HEK293 (cell line): Measurements from ENCODE around the gene GLT6D1.

Experiments
- CTCF ChIA-PET: fragments of 350-600 bp; formaldehyde crosslinking; extraction: SDS; loops from one replicate; lab custom pipeline; 2021; ENCODE audit warnings: antibody characterized with exemption; lab: Yijun Ruan, JAX
- POLR2A ChIA-PET: fragments of 300-600 bp; formaldehyde crosslinking; extraction: SDS; loops from one replicate; lab custom pipeline; 2020; ENCODE audit warnings: antibody characterized with exemption, inconsistent platforms; lab: Yijun Ruan, JAX
- H3K27ac ChIP-seq: fragments of 200-500 bp; sonication (Bioruptor generic); 2 replicates; pipeline ENCODE4 v1.5.1; 2014; ENCODE audit warnings: low read depth, low read length, control low read depth, inconsistent platforms; ENCODE audit errors: extremely low read depth
- H3K36me3 ChIP-seq, 2 experiments: fragments of 200-500 bp in 1 of 2; sonication (Bioruptor generic) in 1 of 2; 1 replicate in 1 of 2; 2 replicates in 1 of 2; pipeline ENCODE4 v1.5.1; 2014 to 2017; ENCODE audit warnings: inconsistent platforms in 2 of 2, low read length in 2 of 2; ENCODE audit not compliant: control insufficient read depth in 2 of 2, insufficient read depth in 1 of 2
- H3K4me1 ChIP-seq: fragments of 200-500 bp; sonication (Bioruptor generic); 2 replicates; pipeline ENCODE4 v1.5.1; 2014; ENCODE audit warnings: mild to moderate bottlenecking, low read length, inconsistent platforms; ENCODE audit not compliant: control insufficient read depth, insufficient read depth
- H3K4me3 ChIP-seq: 2 replicates; pipeline ENCODE4 v1.5.1; 2011; ENCODE audit warnings: low read depth, mild to moderate bottlenecking, control low read depth, low read length, moderate library complexity
- H3K9me3 ChIP-seq: fragments of 200-500 bp; sonication (Bioruptor generic); 2 replicates; pipeline ENCODE4 v1.5.1; 2014; ENCODE audit warnings: low read depth, low read length, inconsistent platforms; ENCODE audit not compliant: control insufficient read depth, insufficient read depth
- GFI1B ChIP-seq: fragments of 450-650 bp; formaldehyde crosslinking; IDR thresholded peaks from 2 replicates; pipeline ENCODE4 v1.5.1; 2016; ENCODE audit warnings: missing biosample characterization, missing genetic modification characterization
- GLI4 ChIP-seq: fragments of 450-650 bp; formaldehyde crosslinking; IDR thresholded peaks from 2 replicates; pipeline ENCODE4 v1.5.1; 2016; ENCODE audit warnings: missing biosample characterization, missing genetic modification characterization
- KLF8 ChIP-seq: fragments of 450-650 bp; formaldehyde crosslinking; IDR thresholded peaks from 2 replicates; pipeline ENCODE4 v1.5.1; 2016; ENCODE audit warnings: missing biosample characterization, missing genetic modification characterization
- SALL2 ChIP-seq: fragments of 450-650 bp; formaldehyde crosslinking; IDR thresholded peaks from 2 replicates; pipeline ENCODE4 v1.5.0; 2017; ENCODE audit warnings: missing biosample characterization, mild to moderate bottlenecking, missing genetic modification characterization, borderline replicate concordance
- TCF7L2 ChIP-seq: IDR thresholded peaks from 2 replicates; pipeline ENCODE4 v1.6.1; 2011; ENCODE audit warnings: low read depth, mild to moderate bottlenecking, inconsistent platforms, low read length, moderate library complexity, borderline replicate concordance
- YY1 ChIP-seq: fragments of 450-650 bp; formaldehyde crosslinking; IDR thresholded peaks from 2 replicates; pipeline ENCODE4 v1.5.1; 2018; ENCODE audit warnings: missing biosample characterization, missing genetic modification characterization
- ZBTB21 ChIP-seq: fragments of 450-650 bp; formaldehyde crosslinking; IDR thresholded peaks from 2 replicates; pipeline ENCODE4 v1.5.1; 2017; ENCODE audit warnings: missing biosample characterization, missing genetic modification characterization
- ZBTB48 ChIP-seq: fragments of 450-650 bp; formaldehyde crosslinking; IDR thresholded peaks from 2 replicates; pipeline ENCODE4 v1.5.1; 2016; ENCODE audit warnings: missing biosample characterization, missing genetic modification characterization
- ZBTB49 ChIP-seq: fragments of 450-650 bp; formaldehyde crosslinking; IDR thresholded peaks from 2 replicates; pipeline ENCODE4 v1.5.1; 2016; ENCODE audit warnings: missing biosample characterization, missing genetic modification characterization, low read depth
- ZFP69B ChIP-seq: fragments of 450-650 bp; formaldehyde crosslinking; IDR thresholded peaks from 2 replicates; pipeline ENCODE4 v1.5.1; 2016; ENCODE audit warnings: missing biosample characterization, missing genetic modification characterization
- ZNF146 ChIP-seq: fragments of 450-650 bp; formaldehyde crosslinking; IDR thresholded peaks from 2 replicates; pipeline ENCODE4 v1.5.1; 2016; ENCODE audit warnings: missing biosample characterization, missing genetic modification characterization
- ZNF2 ChIP-seq: fragments of 450-650 bp; formaldehyde crosslinking; IDR thresholded peaks from 2 replicates; pipeline ENCODE4 v1.5.1; 2016; ENCODE audit warnings: missing biosample characterization, missing genetic modification characterization
- ZNF324 ChIP-seq: fragments of 450-650 bp; formaldehyde crosslinking; IDR thresholded peaks from 2 replicates; pipeline ENCODE4 v1.5.1; 2016; ENCODE audit warnings: missing biosample characterization, missing genetic modification characterization
- ZNF555 ChIP-seq: fragments of 450-650 bp; formaldehyde crosslinking; conservative IDR thresholded peaks from 2 replicates; pipeline ENCODE4 v1.5.1; 2017; ENCODE audit warnings: missing biosample characterization, mild to moderate bottlenecking, missing genetic modification characterization, inconsistent platforms
- ZNF654 ChIP-seq: fragments of 450-650 bp; formaldehyde crosslinking; IDR thresholded peaks from 2 replicates; pipeline ENCODE4 v1.5.1; 2016; ENCODE audit warnings: low read depth, missing biosample characterization, missing genetic modification characterization
- ZNF670 ChIP-seq: fragments of 450-650 bp; formaldehyde crosslinking; IDR thresholded peaks from 2 replicates; pipeline ENCODE4 v1.5.1; 2016; ENCODE audit warnings: missing biosample characterization, missing genetic modification characterization, low read depth
- ZNF792 ChIP-seq: fragments of 450-650 bp; formaldehyde crosslinking; IDR thresholded peaks from 2 replicates; pipeline ENCODE4 v1.5.1; 2016; ENCODE audit warnings: missing biosample characterization, missing genetic modification characterization
- ZNF830 ChIP-seq: fragments of 450-650 bp; IDR thresholded peaks from 2 replicates; pipeline ENCODE4 v1.5.0; 2018; ENCODE audit warnings: missing biosample characterization, missing genetic modification characterization, low read depth, mild to moderate bottlenecking, moderate library complexity
- ZSCAN16 ChIP-seq: fragments of 450-650 bp; formaldehyde crosslinking; IDR thresholded peaks from 2 replicates; pipeline ENCODE4 v1.5.1; 2016; ENCODE audit warnings: missing biosample characterization, missing genetic modification characterization
- ZSCAN23 ChIP-seq: fragments of 450-650 bp; formaldehyde crosslinking; IDR thresholded peaks from 2 replicates; pipeline ENCODE4 v1.5.1; 2016; ENCODE audit warnings: missing biosample characterization, missing genetic modification characterization
- TF ChIP-seq, protein P1 (sequence below): fragments of 450-650 bp; formaldehyde crosslinking; IDR thresholded peaks from 2 replicates; pipeline ENCODE4 v1.5.1; 2016; ENCODE audit warnings: missing biosample characterization, missing genetic modification characterization
- TF ChIP-seq, protein P2 (sequence below): fragments of 450-650 bp; formaldehyde crosslinking; IDR thresholded peaks from 2 replicates; pipeline ENCODE4 v1.5.1; 2016; ENCODE audit warnings: missing biosample characterization, missing genetic modification characterization
- TF ChIP-seq, protein P3 (sequence below): fragments of 450-650 bp; formaldehyde crosslinking; IDR thresholded peaks from 2 replicates; pipeline ENCODE4 v1.5.1; 2016; ENCODE audit warnings: missing biosample characterization, missing genetic modification characterization, borderline replicate concordance

The GLT6D1 gene

DNA sequence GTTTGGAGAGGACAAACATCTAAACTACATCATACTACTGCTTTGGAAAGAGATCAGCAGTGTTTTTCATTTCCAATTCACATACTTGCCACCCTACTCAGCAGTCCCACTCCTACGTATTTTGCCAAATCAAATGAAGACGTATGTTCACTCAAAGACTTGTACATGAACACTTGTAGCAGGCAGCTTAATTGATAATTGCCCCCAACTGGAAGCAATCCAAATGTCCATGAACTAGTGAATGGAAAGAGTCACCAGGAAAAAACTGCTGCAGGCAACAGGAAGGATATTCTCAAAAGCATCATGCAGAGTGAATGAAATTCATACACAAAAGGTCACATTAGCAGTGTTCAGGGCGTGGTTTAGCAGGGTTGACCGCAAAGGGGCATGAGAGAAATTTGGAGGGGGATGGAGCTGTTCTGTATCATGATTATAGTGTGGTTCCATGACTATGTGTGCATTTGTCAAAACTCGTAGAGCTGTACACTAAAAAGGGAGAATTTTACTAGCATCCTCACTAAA is 39.0 kb downstream of the GLT6D1 start:
- no peaks in the 10 kb centered on the region for H3K4me1 ChIP-seq
- CTCF ChIA-PET, result interaction anchor here (0.6 to 7.1 kb wide), 11 partner anchors 9 to 683 kb away, joined by 3 to 39 read pairs (median 3); no protein-coding TSS in a partner anchor
- H3K9me3 ChIP-seq, result no peaks in the 10 kb centered on the region
- TF ChIP-seq ZNF670 (tag by site-specific recombination) (no peak), ZNF792 (tag by site-specific recombination) (no peak), YY1 (no peak), ZNF2 (tag by site-specific recombination) (no peak), GLI4 (tag by site-specific recombination) (no peak), ZNF654 (tag by site-specific recombination) (no peak), ZNF830 (no peak), ZFP69B (tag by site-specific recombination) (no peak), ZNF555 (tag by site-specific recombination) (no peak), ZNF146 (tag by site-specific recombination) (no peak), ZBTB21 (tag by site-specific recombination) (no peak), ZSCAN23 (no peak)
- TF ChIP-seq, protein P1, sequence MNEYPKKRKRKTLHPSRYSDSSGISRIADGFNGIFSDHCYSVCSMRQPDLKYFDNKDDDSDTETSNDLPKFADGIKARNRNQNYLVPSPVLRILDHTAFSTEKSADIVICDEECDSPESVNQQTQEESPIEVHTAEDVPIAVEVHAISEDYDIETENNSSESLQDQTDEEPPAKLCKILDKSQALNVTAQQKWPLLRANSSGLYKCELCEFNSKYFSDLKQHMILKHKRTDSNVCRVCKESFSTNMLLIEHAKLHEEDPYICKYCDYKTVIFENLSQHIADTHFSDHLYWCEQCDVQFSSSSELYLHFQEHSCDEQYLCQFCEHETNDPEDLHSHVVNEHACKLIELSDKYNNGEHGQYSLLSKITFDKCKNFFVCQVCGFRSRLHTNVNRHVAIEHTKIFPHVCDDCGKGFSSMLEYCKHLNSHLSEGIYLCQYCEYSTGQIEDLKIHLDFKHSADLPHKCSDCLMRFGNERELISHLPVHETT (tag by site-specific recombination), result no peak
- TF ChIP-seq, protein P2, sequence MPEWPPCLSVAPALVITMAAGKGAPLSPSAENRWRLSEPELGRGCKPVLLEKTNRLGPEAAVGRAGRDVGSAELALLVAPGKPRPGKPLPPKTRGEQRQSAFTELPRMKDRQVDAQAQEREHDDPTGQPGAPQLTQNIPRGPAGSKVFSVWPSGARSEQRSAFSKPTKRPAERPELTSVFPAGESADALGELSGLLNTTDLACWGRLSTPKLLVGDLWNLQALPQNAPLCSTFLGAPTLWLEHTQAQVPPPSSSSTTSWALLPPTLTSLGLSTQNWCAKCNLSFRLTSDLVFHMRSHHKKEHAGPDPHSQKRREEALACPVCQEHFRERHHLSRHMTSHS (tag by site-specific recombination), result no peak
- TF ChIP-seq, protein P3, sequence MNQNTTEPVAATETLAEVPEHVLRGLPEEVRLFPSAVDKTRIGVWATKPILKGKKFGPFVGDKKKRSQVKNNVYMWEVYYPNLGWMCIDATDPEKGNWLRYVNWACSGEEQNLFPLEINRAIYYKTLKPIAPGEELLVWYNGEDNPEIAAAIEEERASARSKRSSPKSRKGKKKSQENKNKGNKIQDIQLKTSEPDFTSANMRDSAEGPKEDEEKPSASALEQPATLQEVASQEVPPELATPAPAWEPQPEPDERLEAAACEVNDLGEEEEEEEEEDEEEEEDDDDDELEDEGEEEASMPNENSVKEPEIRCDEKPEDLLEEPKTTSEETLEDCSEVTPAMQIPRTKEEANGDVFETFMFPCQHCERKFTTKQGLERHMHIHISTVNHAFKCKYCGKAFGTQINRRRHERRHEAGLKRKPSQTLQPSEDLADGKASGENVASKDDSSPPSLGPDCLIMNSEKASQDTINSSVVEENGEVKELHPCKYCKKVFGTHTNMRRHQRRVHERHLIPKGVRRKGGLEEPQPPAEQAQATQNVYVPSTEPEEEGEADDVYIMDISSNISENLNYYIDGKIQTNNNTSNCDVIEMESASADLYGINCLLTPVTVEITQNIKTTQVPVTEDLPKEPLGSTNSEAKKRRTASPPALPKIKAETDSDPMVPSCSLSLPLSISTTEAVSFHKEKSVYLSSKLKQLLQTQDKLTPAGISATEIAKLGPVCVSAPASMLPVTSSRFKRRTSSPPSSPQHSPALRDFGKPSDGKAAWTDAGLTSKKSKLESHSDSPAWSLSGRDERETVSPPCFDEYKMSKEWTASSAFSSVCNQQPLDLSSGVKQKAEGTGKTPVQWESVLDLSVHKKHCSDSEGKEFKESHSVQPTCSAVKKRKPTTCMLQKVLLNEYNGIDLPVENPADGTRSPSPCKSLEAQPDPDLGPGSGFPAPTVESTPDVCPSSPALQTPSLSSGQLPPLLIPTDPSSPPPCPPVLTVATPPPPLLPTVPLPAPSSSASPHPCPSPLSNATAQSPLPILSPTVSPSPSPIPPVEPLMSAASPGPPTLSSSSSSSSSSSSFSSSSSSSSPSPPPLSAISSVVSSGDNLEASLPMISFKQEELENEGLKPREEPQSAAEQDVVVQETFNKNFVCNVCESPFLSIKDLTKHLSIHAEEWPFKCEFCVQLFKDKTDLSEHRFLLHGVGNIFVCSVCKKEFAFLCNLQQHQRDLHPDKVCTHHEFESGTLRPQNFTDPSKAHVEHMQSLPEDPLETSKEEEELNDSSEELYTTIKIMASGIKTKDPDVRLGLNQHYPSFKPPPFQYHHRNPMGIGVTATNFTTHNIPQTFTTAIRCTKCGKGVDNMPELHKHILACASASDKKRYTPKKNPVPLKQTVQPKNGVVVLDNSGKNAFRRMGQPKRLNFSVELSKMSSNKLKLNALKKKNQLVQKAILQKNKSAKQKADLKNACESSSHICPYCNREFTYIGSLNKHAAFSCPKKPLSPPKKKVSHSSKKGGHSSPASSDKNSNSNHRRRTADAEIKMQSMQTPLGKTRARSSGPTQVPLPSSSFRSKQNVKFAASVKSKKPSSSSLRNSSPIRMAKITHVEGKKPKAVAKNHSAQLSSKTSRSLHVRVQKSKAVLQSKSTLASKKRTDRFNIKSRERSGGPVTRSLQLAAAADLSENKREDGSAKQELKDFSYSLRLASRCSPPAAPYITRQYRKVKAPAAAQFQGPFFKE (tag by site-specific recombination), result no peak
- no peak overlapping the region for H3K27ac ChIP-seq
- H3K36me3 ChIP-seq, result no peaks in the 10 kb centered on the region
- no peak overlapping the region for H3K4me3 ChIP-seq
- POLR2A ChIA-PET, result interaction anchor here (0.7 kb wide), 1 partner anchor 1575 kb away, joined by 3 read pairs; the partner anchor contains the start of gene BRD3OS

DNA sequence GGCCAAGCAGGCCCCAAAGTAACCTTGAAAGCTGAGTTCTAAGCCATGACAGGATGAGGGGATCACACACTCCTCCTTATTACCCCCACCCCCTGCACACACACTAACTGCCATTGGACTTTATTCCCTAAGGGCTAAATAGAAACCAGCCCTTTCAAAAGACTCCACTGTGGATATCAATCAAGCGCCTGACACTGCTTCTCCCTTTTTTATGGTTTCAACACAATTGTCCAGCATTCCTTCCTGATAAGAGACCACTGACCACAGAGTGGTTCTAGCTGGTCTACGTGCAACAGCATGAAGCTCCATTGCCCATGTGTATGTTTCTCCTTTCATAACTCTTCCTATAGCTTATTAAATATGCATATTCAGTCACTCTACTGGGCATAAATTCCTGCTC is 43.1 kb downstream of the GLT6D1 start:
- Histone ChIP-seq H3K4me3 (no peak overlapping the region), H3K36me3 (no peaks in the 10 kb centered on the region), H3K27ac (no peak overlapping the region), H3K4me1 (no peaks in the 10 kb centered on the region), H3K9me3 (no peaks in the 10 kb centered on the region)
- CTCF ChIA-PET, result interaction anchor here (0.5 to 0.6 kb wide), 3 partner anchors 12 to 542 kb away, joined by 3 read pairs; no protein-coding TSS in a partner anchor
- POLR2A ChIA-PET, result no interaction called here
- TF ChIP-seq TCF7L2 (no peak), GFI1B (tag by site-specific recombination) (no peak), ZSCAN16 (tag by site-specific recombination) (no peak), KLF8 (tag by site-specific recombination) (no peak), ZNF324 (no peak), ZBTB49 (tag by site-specific recombination) (no peak), SALL2 (tag by site-specific recombination) (no peak), ZBTB48 (tag by site-specific recombination) (no peak)
- TF ChIP-seq, protein P1 (tag by site-specific recombination), result no peak
